SU-DHL-6 (cell line): Measurements from ENCODE around the gene SH3RF3.

Experiments
- CTCF ChIP-seq: fragments of 200-600 bp; sonication (generic); IDR thresholded peaks from one replicate; pipeline ENCODE4 v1.5.1; 2017; ENCODE audit warnings: antibody characterized with exemption, mild to moderate bottlenecking, low read length, moderate library complexity; ENCODE audit not compliant: insufficient read depth, poor library complexity, severe bottlenecking
- EZH2phosphoT487 ChIP-seq: fragments of 200-600 bp; sonication (generic), shearing (Covaris generic); conservative IDR thresholded peaks from 2 replicates; pipeline ENCODE4 v1.6.1; 2018; ENCODE audit warnings: mild to moderate bottlenecking, antibody characterized with exemption, low read length, moderate library complexity, mixed read lengths

- TF ChIP-seq CTCF (no peak), EZH2phosphoT487 (no peak)
Measured at GRCh38 chr2:109324861-109325260, 195.9 kb downstream of the SH3RF3 start.
